GM04504 (cell line): ENCODE measurements around the gene YAF2.
A peak's percentile ranks its signal among the peaks of the same experiment; 100 is the strongest.
"Not testable (repeated sequence)": the region's sequence is repeated elsewhere in the genome, so short reads cannot be mapped to it uniquely, and the experiment has no call there.

Source experiments
- DNase-seq: peaks from one replicate; pipeline ENCODE4 v3.0.0-alpha.2; 2012; ENCODE audit warnings: low read depth

The YAF2 gene

GRCh38 chr12:42192686-42193085 lies 45.4 kb downstream of the YAF2 start:
- DNase-seq = no peak

- DNase-seq = no peak
These were observed 45.8 kb downstream of the YAF2 start for GRCh38 chr12:42192258-42192657.

- DNase-seq = no peak
These were observed 47.7 kb downstream of the YAF2 start for GRCh38 chr12:42190376-42190775.

GRCh38 chr12:42188275-42188674 lies 49.8 kb downstream of the YAF2 start:
- DNase-seq = not testable (repeated sequence)

- no peak for DNase-seq
These were observed 50.2 kb downstream of the YAF2 start for GRCh38 chr12:42187799-42188198.

GRCh38 chr12:42186793-42187192 lies 51.3 kb downstream of the YAF2 start:
- no peak for DNase-seq

- DNase-seq = no peak
These were observed 55.7 kb downstream of the YAF2 start for GRCh38 chr12:42182394-42182793.

GRCh38 chr12:42180990-42181596 lies 57.0 kb downstream of the YAF2 start:
- DNase-seq = peak; percentile 6

- DNase-seq = no peak
These were observed 59.9 kb downstream of the YAF2 start for GRCh38 chr12:42178101-42178500.

GRCh38 chr12:42174978-42175377 lies 63.1 kb downstream of the YAF2 start:
- no peak for DNase-seq

GRCh38 chr12:42173961-42174521 lies 64.0 kb downstream of the YAF2 start:
- DNase-seq = no peak

- no peak for DNase-seq
These were observed 65.4 kb downstream of the YAF2 start for GRCh38 chr12:42172441-42173210.

GRCh38 chr12:42167711-42168110 lies 70.3 kb downstream of the YAF2 start:
- DNase-seq = no peak

- no peak for DNase-seq
These were observed 71.5 kb downstream of the YAF2 start for GRCh38 chr12:42166501-42166900.

- no peak for DNase-seq
These were observed 74.1 kb downstream of the YAF2 start for GRCh38 chr12:42163913-42164312.

GRCh38 chr12:42162965-42163364 lies 75.1 kb downstream of the YAF2 start:
- DNase-seq = no peak

- DNase-seq = no peak
These were observed 75.9 kb downstream of the YAF2 start for GRCh38 chr12:42162193-42162592.

- no peak for DNase-seq
These were observed 76.5 kb downstream of the YAF2 start for GRCh38 chr12:42161529-42161928.

- no peak for DNase-seq
These were observed 81.8 kb downstream of the YAF2 start for GRCh38 chr12:42156232-42156631.

- DNase-seq = no peak
These were observed 92.4 kb downstream of the YAF2 start for GRCh38 chr12:42145552-42146215.

- no peak for DNase-seq
These were observed 92.9 kb downstream of the YAF2 start for GRCh38 chr12:42145197-42145549.

- DNase-seq = peak; percentile 83
These were observed 93.4 kb downstream of the YAF2 start, which contains the start of gene GXYLT1 for GRCh38 chr12:42144408-42145196. TSS of gene GXYLT1 (minus strand) at chr12:42144874. CDS start at chr12:42144646, 228 bp downstream.
